BJ (cell line): ENCODE data around the gene MARCHF3. TPM values are rescaled to one million over a fixed set of nuclear protein-coding genes. Genes with fewer than 3 reads are reported as not detected.

Experiments used
- CTCF ChIA-PET: fragments of 350-600 bp; formaldehyde crosslinking; extraction: SDS; loops from one replicate; lab custom pipeline; 2021; ENCODE audit warnings: antibody characterized with exemption, inconsistent platforms; lab: Yijun Ruan, JAX
- POLR2A ChIA-PET: fragments of 300-600 bp; sonication (Branson Sonifier 250); formaldehyde crosslinking; extraction: SDS; loops from one replicate; lab custom pipeline; 2021; ENCODE audit warnings: antibody characterized with exemption; lab: Charles Lee
- DNase-seq: peaks from one replicate; pipeline ENCODE4 v3.0.0-alpha.2; 2011; ENCODE audit warnings: low read depth
- H3K27me3 ChIP-seq: 2 replicates; pipeline ENCODE4 v1.6.0; 2011; ENCODE audit warnings: low read length; ENCODE audit not compliant: control insufficient read depth, insufficient read depth
- H3K36me3 ChIP-seq: 2 replicates; pipeline ENCODE4 v1.5.1; 2011; ENCODE audit warnings: low read length; ENCODE audit not compliant: control insufficient read depth, insufficient read depth
- H3K4me3 ChIP-seq: 2 replicates; pipeline ENCODE4 v1.5.1; 2011; ENCODE audit warnings: low read depth, mild to moderate bottlenecking, control low read depth, low read length
- polyA plus RNA-seq: library from polyadenylated mRNA; depleted of rRNA; stranded (reverse); fragments of >200 nt; gene quantifications from 2 replicates; pipeline ENCODE4 v1.2.3, GENCODE V29; 2011
- TF ChIP-seq, protein P1 (sequence below): IDR thresholded peaks from 2 replicates; pipeline ENCODE4 v1.5.1; 2011; ENCODE audit warnings: low read depth, mild to moderate bottlenecking, control low read depth, inconsistent platforms, low read length, moderate library complexity; ENCODE audit not compliant: insufficient read depth

The MARCHF3 gene
- polyA plus RNA-seq, 1 experiment = 8.6 TPM

DNA sequence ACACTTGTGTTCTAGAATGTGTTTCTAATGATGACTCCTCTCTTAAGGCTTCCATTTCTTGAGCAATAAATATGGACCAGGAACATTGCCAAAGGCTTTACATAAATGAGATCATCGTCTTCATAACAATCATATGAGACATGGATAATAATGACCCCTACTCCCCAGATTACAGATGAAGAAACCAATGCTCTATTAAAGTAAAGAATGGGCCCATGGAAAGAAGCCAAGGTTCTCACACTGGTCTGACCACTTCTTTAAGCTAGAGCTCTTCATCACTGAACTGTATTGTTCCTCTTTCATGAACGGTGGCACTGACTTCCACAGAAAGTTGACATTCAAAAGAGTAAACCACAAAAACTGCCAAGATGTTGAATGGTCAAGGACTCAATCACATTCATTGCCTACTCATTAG is 65.3 kb downstream of the MARCHF3 start:
- ChIA-PET CTCF (no interaction called here), POLR2A (interaction anchor here (0.6 kb wide), 1 partner anchor 519 kb away, joined by 3 read pairs; no protein-coding TSS in a partner anchor)
- H3K36me3 ChIP-seq = no peaks in the 10 kb centered on the region
- TF ChIP-seq, protein P1, sequence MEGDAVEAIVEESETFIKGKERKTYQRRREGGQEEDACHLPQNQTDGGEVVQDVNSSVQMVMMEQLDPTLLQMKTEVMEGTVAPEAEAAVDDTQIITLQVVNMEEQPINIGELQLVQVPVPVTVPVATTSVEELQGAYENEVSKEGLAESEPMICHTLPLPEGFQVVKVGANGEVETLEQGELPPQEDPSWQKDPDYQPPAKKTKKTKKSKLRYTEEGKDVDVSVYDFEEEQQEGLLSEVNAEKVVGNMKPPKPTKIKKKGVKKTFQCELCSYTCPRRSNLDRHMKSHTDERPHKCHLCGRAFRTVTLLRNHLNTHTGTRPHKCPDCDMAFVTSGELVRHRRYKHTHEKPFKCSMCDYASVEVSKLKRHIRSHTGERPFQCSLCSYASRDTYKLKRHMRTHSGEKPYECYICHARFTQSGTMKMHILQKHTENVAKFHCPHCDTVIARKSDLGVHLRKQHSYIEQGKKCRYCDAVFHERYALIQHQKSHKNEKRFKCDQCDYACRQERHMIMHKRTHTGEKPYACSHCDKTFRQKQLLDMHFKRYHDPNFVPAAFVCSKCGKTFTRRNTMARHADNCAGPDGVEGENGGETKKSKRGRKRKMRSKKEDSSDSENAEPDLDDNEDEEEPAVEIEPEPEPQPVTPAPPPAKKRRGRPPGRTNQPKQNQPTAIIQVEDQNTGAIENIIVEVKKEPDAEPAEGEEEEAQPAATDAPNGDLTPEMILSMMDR = no peak
- peak; percentile 63 for DNase-seq
- H3K27me3 ChIP-seq = no peaks in the 10 kb centered on the region
- no peak overlapping the region for H3K4me3 ChIP-seq

DNA sequence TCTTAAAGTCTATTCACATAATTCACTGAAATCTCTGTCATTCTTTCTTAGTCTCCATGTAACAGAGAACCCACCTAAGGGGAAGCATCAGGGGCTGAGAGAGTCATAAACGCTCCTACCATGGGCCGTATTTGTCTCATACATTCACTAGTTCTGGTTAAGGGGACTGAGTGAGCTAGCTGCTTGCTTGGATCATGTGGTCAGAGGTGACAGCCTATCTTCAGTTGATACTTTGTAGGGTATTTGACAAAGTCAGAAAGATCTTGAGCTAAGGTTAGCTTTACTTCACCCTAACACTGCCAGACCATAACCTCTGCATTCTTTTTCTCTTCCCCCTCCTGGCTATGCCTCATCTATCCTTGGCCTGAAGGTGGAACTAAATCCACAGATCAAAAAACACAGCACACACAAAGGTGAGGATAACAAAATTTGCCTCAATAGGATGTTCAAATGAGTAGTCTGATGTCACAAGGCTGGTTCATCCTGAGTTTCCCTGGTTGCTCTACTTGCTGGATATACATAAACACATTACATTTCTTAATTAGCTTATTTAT is 66.5 kb downstream of the MARCHF3 start:
- Histone ChIP-seq H3K36me3 (no peaks in the 10 kb centered on the region), H3K4me3 (no peak overlapping the region), H3K27me3 (no peaks in the 10 kb centered on the region)
- TF ChIP-seq, protein P1 = no peak
- ChIA-PET CTCF (interaction anchor here (0.6 kb wide), 1 partner anchor 156 kb away, joined by 4 read pairs; no protein-coding TSS in a partner anchor), POLR2A (no interaction called here)
- DNase-seq = no peak

DNA sequence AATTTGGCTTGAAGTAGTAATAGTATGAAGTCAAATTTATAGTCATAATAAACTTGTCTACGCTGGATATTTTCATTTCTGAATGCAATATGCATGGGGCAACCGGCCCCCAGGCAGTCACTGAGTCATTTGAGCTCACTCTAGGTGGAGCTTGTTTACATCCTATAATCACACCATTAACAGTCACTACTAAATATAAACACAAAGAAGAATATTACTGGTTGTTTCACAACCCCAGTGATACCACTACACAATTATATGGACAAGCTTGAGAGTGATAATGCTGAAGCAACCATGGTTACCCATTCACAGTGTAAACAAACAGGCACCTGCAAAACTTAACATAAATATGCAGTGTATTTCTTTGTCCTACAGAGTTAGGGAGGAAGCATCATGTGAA is 68.7 kb downstream of the MARCHF3 start:
- Histone ChIP-seq H3K36me3 (no peaks in the 10 kb centered on the region), H3K27me3 (no peaks in the 10 kb centered on the region), H3K4me3 (no peak overlapping the region)
- ChIA-PET CTCF (no interaction called here), POLR2A (no interaction called here)
- no peak for DNase-seq
- TF ChIP-seq, protein P1 = no peak

DNA sequence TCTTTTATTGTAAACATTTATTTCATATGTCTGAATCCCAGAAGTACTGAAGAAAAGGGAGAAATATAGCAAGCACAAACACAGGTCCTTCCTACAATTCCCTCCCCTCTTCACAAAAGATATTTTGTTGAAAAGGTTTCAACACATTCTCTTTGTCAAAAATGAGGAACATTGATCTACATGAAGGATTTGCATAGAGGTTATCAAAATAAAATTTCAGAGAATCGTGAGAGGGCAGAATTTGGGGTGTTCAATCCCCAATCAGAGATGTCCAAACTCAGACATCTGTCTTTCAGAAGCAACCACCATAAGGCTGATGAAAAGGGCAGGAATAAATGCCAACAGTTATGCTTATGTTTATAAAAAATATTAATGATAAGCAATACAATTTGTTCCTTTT is 69.2 kb downstream of the MARCHF3 start:
- DNase-seq = no peak
- Histone ChIP-seq H3K27me3 (no peaks in the 10 kb centered on the region), H3K36me3 (no peaks in the 10 kb centered on the region), H3K4me3 (no peak overlapping the region)
- ChIA-PET POLR2A (no interaction called here), CTCF (interaction anchor here (0.7 kb wide), 1 partner anchor 610 kb away, joined by 3 read pairs; no protein-coding TSS in a partner anchor)
- TF ChIP-seq, protein P1 = no peak

DNA sequence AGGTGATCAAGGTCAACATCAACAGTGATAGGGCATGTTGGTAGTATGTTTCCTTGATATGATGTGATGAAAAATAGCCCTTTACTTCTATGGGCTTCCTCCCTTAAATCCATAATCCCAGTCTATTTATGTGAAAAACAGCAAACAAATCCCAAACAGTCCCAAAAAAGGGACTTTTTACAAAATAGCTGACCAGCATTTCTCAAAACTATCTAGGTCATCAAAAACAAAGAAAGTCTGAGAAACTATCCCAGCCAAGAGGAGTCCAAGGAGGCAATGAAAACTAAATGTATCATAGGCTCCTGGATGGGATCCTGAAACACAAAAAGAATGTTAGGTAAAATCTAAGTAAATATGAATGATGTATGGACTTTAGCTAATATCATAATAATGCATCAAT is 71.2 kb downstream of the MARCHF3 start:
- Histone ChIP-seq H3K27me3 (no peaks in the 10 kb centered on the region), H3K36me3 (no peaks in the 10 kb centered on the region), H3K4me3 (no peak overlapping the region)
- ChIA-PET CTCF (interaction anchor here (1.2 kb wide), 1 partner anchor 9 kb away, joined by 3 read pairs; no protein-coding TSS in a partner anchor), POLR2A (no interaction called here)
- TF ChIP-seq, protein P1 = no peak
- no peak for DNase-seq
